T1000 (cell line): ENCODE measurements around the gene APBA1.

Experiments used
- DNase-seq: peaks from one replicate; lab custom pipeline; 2025; ENCODE audit warnings: mixed read lengths; lab: John Stamatoyannopoulos, UW

Gene APBA1

DNA sequence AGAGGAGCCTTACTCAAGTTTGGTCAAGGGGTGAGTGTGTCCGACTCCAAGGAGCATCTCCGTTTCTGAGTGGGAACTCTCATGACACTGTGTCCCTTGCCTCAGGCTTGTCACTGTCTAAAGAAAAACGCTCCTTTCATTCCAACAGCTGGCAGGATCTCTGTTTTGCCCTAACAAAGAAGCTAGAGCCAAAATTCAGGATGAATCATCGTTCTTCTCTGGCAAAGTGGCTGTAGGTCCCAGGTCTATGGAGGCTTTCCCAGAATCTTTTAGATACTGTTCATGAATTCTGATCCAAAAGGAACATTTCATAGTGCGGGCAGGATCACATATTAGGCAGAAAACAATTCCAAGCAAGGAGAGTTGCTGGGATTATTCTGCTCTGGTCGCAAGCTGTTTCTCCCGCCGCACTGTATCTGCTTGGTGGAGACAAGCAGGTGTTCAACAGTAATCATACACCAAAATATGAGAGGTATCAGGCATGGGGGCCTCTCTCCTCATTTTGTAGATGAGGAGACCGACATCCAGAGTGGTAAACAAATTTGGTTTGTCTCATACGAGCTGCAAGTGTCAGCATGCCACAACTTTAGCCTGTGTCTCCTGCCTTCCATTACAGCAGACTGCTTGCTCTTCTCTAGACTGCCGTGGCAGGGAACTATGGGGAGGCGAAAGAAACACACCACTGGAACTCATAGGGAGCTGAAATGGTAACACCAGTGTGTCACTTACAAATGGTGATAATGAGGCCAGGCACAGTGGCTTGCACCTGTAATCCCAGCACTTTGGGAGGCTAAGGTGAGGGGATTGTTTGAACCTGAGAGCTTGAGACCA is 274.6 kb downstream of the APBA1 start:
- no peak for DNase-seq

- no peak for DNase-seq
Measured at GRCh38 chr9:69396759-69397158, 275.4 kb downstream of the APBA1 start.

DNA sequence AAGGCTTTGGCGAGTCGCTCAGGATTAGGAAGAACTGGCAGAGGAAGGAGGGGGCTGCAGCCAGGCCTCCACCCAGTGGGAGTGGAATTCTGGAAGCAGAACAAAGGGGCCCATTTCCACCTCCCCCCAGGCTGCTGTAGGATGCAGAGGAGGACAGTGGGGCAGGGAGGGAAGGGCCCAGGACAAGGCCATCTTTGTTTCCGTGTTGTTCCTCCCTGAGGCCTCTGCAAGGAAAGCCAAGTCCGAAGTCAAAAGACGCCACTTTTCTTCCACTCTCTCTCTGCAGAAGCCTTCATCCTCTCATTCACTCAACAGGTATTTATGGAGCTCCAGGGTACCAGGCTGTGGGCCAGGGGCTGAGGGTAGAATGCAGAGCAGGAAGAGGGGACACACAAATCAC is 276.5 kb downstream of the APBA1 start:
- DNase-seq: no peak

GRCh38 chr9:69393425-69393824 is 278.7 kb downstream of the APBA1 start:
- no peak for DNase-seq

- DNase-seq: no peak
Measured at GRCh38 chr9:69392826-69393225, 279.3 kb downstream of the APBA1 start.

- DNase-seq: no peak
Measured at GRCh38 chr9:69391946-69392345, 280.2 kb downstream of the APBA1 start.

DNA sequence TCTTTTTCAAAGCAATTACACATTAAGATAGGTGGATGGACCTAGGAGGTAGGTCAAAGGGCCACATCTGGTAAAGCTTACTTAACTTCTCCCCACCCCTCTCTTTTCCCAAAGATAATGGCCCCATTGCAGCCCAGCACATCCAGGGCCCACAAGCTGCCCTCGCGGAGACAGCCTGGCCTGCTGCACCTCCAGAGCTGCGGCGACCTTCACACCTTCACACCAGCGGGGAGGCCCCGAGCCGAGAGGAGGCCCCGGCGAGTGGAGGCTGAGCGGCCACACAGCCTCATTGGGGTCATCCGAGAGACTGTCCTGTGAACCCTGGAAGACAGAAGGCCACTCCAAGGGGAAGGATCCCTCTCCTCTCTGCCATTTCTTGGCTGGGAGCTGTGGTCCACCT is 280.7 kb downstream of the APBA1 start:
- no peak for DNase-seq

DNA sequence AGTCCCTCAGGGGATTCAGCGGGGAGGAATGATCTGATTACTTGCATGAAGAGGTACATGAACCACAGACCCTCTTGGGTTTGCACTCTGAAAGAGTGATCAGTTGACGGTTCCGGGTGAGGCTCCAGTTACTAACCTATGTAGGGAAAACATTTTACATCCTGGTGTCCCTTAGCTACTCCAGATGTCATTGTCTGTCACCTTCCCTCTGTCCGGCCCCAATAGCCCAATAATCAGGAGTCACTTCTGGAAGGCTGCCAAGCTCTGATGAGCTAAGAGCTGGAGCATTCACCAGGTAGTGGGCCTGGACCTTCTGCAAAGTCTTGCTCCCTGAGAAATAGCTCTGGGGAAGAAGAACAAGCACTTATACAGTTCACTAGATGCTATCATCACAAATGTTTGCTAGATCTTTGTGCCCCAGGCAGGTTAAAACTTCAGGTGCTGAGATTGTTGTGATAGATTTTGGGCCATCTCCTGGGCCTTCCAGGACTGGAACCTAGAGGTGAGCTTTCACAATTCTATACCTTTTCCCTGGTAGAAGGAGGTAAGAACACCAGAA is 282.7 kb downstream of the APBA1 start:
- no peak for DNase-seq

DNA sequence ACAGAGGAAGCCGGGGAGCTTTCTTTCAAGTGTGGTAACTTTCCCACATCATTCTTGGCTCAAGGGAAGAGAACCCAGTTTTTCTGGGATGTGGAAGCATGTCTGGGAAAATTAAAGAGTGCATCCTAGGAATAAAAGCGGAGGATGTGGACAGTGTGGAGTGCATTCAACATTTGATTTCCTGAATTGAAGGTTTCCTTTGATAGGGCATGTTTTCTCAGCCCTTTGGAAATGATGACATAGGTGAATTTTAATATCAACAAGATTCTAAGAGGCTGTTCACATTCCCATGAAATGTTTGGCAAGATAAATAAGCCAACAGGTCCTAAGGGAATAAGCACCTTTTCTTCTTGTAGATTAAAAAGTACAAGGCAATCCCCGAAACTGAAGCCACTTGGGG is 283.6 kb downstream of the APBA1 start:
- no peak for DNase-seq

DNA sequence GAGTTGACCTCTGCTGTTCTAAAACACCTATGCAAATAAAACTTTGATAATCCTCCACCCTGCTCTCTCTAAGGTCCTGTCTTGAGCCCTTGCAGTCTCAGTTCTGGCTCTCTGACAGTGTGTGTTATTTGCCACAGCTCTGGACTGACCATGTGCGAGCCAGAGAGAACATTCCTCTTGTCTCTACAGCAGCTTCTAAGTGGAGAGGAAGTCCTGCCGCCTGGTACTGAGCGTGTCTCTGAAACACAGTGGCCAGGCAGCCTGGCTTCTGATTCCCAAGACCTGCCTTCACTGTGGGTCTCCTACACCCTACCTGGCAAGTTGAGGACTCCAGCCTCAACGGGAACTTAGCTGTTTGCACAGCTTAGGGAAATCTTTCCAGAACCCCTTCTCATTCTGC is 285.5 kb downstream of the APBA1 start:
- no peak for DNase-seq

DNA sequence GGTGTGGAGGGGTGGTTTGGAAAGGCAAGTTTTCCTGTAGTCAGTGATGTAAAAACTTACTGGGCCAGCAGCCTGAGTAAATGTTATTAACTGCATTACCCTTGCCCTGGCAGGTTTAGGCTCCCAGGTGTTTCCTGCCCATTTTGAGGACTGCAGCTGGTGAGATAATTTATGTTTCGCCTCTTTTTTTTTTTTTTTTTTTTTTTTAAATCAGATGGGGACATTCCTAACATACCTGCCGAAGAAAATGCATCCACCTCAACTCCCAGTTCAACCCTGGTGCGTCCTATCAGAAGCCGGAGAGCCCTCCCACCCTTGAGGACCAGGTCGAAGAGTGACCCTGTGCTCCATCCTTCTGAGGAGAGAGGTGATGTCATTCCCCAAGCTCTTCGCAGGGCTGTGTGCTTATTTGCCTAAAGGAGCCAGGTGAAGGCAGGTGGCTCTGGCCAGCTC is 286.6 kb downstream of the APBA1 start:
- DNase-seq: no peak

GRCh38 chr9:69382135-69382534 is 290.0 kb downstream of the APBA1 start:
- DNase-seq: no peak

GRCh38 chr9:69380811-69381210 is 291.4 kb downstream of the APBA1 start:
- no peak for DNase-seq

DNA sequence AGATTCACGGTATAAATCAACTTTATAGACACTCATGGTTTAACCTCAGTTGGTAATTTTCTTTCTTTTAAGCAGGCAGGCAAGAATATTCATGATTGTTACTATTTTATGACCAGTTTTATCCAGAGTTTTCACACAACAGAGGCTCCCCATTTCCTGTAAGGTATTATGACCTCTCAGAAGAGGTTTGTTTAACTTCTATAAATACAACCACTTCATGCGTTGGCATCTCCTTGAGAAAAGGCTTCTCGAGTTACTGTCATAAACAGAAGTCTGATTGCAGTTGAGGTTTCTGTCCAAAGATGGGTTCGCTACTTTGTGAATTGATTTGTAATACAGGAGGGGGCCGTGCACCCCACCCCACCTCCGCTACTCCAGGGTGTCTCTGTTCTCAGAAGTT is 291.9 kb downstream of the APBA1 start:
- no peak for DNase-seq

GRCh38 chr9:69379270-69379982 is 292.7 kb downstream of the APBA1 start:
- DNase-seq: peak; percentile 16

GRCh38 chr9:69377981-69378380 is 294.2 kb downstream of the APBA1 start:
- DNase-seq: no peak
